ENCODE results near the gene SPTSSA.

- TF ChIP-seq, protein P1, sequence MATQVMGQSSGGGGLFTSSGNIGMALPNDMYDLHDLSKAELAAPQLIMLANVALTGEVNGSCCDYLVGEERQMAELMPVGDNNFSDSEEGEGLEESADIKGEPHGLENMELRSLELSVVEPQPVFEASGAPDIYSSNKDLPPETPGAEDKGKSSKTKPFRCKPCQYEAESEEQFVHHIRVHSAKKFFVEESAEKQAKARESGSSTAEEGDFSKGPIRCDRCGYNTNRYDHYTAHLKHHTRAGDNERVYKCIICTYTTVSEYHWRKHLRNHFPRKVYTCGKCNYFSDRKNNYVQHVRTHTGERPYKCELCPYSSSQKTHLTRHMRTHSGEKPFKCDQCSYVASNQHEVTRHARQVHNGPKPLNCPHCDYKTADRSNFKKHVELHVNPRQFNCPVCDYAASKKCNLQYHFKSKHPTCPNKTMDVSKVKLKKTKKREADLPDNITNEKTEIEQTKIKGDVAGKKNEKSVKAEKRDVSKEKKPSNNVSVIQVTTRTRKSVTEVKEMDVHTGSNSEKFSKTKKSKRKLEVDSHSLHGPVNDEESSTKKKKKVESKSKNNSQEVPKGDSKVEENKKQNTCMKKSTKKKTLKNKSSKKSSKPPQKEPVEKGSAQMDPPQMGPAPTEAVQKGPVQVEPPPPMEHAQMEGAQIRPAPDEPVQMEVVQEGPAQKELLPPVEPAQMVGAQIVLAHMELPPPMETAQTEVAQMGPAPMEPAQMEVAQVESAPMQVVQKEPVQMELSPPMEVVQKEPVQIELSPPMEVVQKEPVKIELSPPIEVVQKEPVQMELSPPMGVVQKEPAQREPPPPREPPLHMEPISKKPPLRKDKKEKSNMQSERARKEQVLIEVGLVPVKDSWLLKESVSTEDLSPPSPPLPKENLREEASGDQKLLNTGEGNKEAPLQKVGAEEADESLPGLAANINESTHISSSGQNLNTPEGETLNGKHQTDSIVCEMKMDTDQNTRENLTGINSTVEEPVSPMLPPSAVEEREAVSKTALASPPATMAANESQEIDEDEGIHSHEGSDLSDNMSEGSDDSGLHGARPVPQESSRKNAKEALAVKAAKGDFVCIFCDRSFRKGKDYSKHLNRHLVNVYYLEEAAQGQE (IDR thresholded peaks at IDR 0.05; ENCODE audit: insufficient read depth in 1 of 2, low read depth in 2 of 2, low read length in 2 of 2) = no peak
- TF ChIP-seq POLR2AphosphoS5 (IDR thresholded peaks at IDR 0.05; ENCODE audit: low read depth, low read length) = no peak
Observed at GRCh38 chr14:34439090-34439489, 22.9 kb downstream of the SPTSSA start.

Measured in PFSK-1 (cell line).